Naive thymus-derived CD4-positive, alpha-beta T cell (primary cell): ENCODE results near the gene RFX8. TPM values are rescaled to one million over a fixed set of nuclear protein-coding genes. Genes with fewer than 3 reads are reported as not detected.

ENCODE experiments used
- ATAC-seq: fragments of 150-1000 bp; cut with Tn5 transposase; 2 replicates; pipeline ENCODE4 v1.10.0; 2021; ENCODE audit warnings: mild to moderate bottlenecking, moderate library complexity
- CTCF ChIA-PET: fragments of 350-600 bp; sonication (Branson Sonifier 250); formaldehyde crosslinking; loops from one replicate; lab custom pipeline; 2021; ENCODE audit warnings: antibody characterized with exemption; lab: Charles Lee
- POLR2A ChIA-PET: fragments of 350-600 bp; sonication (Branson Sonifier 250); formaldehyde crosslinking; loops from one replicate; lab custom pipeline; 2021; ENCODE audit warnings: antibody characterized with exemption, inconsistent platforms; lab: Charles Lee
- DNase-seq, 9 donors: peaks; one replicate each; pipeline versions ENCODE4 v3.0.0 to v3.0.0-alpha.2; 2020 to 2022; ENCODE audit warnings: mixed read lengths in 1 of 9
- H3K27ac ChIP-seq: one replicate; pipeline ENCODE4 v1.7.0; 2013; ENCODE audit warnings: mild to moderate bottlenecking, low read depth, low read length, moderate library complexity
- H3K27me3 ChIP-seq, 2 donors: one replicate each; pipeline ENCODE4 v1.7.0; 2013; ENCODE audit warnings: low read length in 2 of 2, mild to moderate bottlenecking in 2 of 2, moderate library complexity in 2 of 2; ENCODE audit not compliant: control insufficient read depth in 2 of 2, insufficient read depth in 2 of 2
- H3K36me3 ChIP-seq, 3 experiments: 1 replicate in 2 of 3; 2 replicates in 1 of 3; pipeline ENCODE4 v1.7.0; 2013; ENCODE audit warnings: low read length in 3 of 3, mild to moderate bottlenecking in 3 of 3, moderate library complexity in 1 of 3; ENCODE audit not compliant: insufficient read depth in 3 of 3, control insufficient read depth in 2 of 3
- H3K4me1 ChIP-seq, 2 donors: one replicate each; pipeline ENCODE4 v1.7.0; 2013; ENCODE audit warnings: low read length in 2 of 2, mild to moderate bottlenecking in 2 of 2, moderate library complexity in 1 of 2; ENCODE audit not compliant: control insufficient read depth in 2 of 2, insufficient read depth in 2 of 2
- H3K4me3 ChIP-seq: 2 replicates; pipeline ENCODE4 v1.7.0; 2013; ENCODE audit warnings: mild to moderate bottlenecking, low read length
- H3K9me3 ChIP-seq, 3 experiments: 1 replicate in 2 of 3; 2 replicates in 1 of 3; pipeline ENCODE4 v1.7.0; 2013; ENCODE audit warnings: low read length in 3 of 3; ENCODE audit not compliant: control insufficient read depth in 2 of 3
- H3K27ac Mint-ChIP-seq, 9 donors: one replicate each; pipeline ENCODE4 v1.8.0; 2020 to 2022; ENCODE audit warnings: mixed read lengths in 9 of 9, mild to moderate bottlenecking in 8 of 9, moderate library complexity in 5 of 9, inconsistent platforms in 2 of 9
- H3K27me3 Mint-ChIP-seq, 5 donors: one replicate each; pipeline ENCODE4 v1.8.0; 2021 to 2022; ENCODE audit warnings: mixed read lengths in 5 of 5, mild to moderate bottlenecking in 1 of 5
- H3K36me3 Mint-ChIP-seq, 5 donors: one replicate each; pipeline ENCODE4 v1.8.0; 2020 to 2022; ENCODE audit warnings: mixed read lengths in 5 of 5, mild to moderate bottlenecking in 3 of 5, inconsistent platforms in 1 of 5
- H3K4me1 Mint-ChIP-seq, 7 donors: one replicate each; pipeline ENCODE4 v1.8.0; 2020 to 2022; ENCODE audit warnings: mixed read lengths in 7 of 7, mild to moderate bottlenecking in 3 of 7, inconsistent platforms in 1 of 7
- H3K4me3 Mint-ChIP-seq, 10 donors: one replicate each; pipeline ENCODE4 v1.8.0; 2020 to 2022; ENCODE audit warnings: mild to moderate bottlenecking in 10 of 10, mixed read lengths in 10 of 10, moderate library complexity in 6 of 10, inconsistent platforms in 2 of 10
- H3K9me3 Mint-ChIP-seq, 11 donors: one replicate each; pipeline ENCODE4 v1.8.0; 2020 to 2022; ENCODE audit warnings: mixed read lengths in 11 of 11, mild to moderate bottlenecking in 4 of 11, inconsistent platforms in 1 of 11, moderate library complexity in 1 of 11
- intact Hi-C, 2 donors: fragments of 100-400 bp; cut with micrococcal nuclease; formaldehyde crosslinking; loops; one replicate each; pipeline ENCODE4 v1.15.1; 2023
- polyA plus RNA-seq, 2 donors: library from polyadenylated mRNA; unstranded; fragments of 300-500 nt; fragmentation: Illumina TruSeq; gene quantifications; one replicate each; pipeline ENCODE4 v1.2.3, GENCODE V29; 2021
- total RNA-seq, 6 experiments: library from RNA in 5 of 6; stranded (reverse) in 5 of 6; gene quantifications; 1 replicate in 5 of 6; 2 replicates in 1 of 6; pipeline ENCODE4 v1.2.3 and lab custom pipeline; 2021 to 2026

Gene RFX8
- total and polyA plus RNA-seq, 7 experiments from 2014 or later = 0.24 to 2.0 (median 0.88) TPM; not detected in 3

GRCh38 chr2:101349893-101350662 lies 124.8 kb downstream of the RFX8 start:
- Histone ChIP-seq H3K27ac (no peak overlapping the region), H3K36me3 (no peaks in the 10 kb centered on the region), H3K27me3 (no peaks in the 10 kb centered on the region), H3K4me3 (no peak overlapping the region), H3K9me3 (no peaks in the 10 kb centered on the region), H3K4me1 (no peaks in the 10 kb centered on the region)
- no peaks in the 10 kb centered on the region for H3K9me3 Mint-ChIP-seq
- CTCF ChIA-PET = interaction anchor here (0.5 to 1.4 kb wide), 6 partner anchors 9 to 481 kb away, joined by 3 to 7 read pairs (median 3); no protein-coding TSS in a partner anchor
- POLR2A ChIA-PET = no interaction called here
- ATAC-seq (peak; percentile 54), DNase-seq (peak in 4 of 9 donors; percentile 7 to 31 (median 16))
- peaks cover 0 to 15% (median 8%) of the 10 kb centered on the region in 7 donors for H3K4me1 Mint-ChIP-seq
- H3K27me3 Mint-ChIP-seq = peaks cover 0 to 19% (median 0%) of the 10 kb centered on the region in 5 donors
- H3K4me3 Mint-ChIP-seq = no peak overlapping the region
- intact Hi-C loops = loop anchor here in 1 of 2 donors (10.0 kb wide), 1 partner anchor 1095 kb away; no protein-coding TSS in a partner anchor
- H3K27ac Mint-ChIP-seq = no peak overlapping the region
- H3K36me3 Mint-ChIP-seq = no peaks in the 10 kb centered on the region

- H3K27me3 Mint-ChIP-seq = peaks cover 0 to 20% (median 0%) of the 10 kb centered on the region in 5 donors
- POLR2A ChIA-PET = interaction anchor here (0.6 kb wide), 2 partner anchors 407 to 901 kb away, joined by 3 read pairs; no protein-coding TSS in a partner anchor
- ATAC-seq (no peak), DNase-seq (no peak)
- H3K27ac Mint-ChIP-seq = no peak overlapping the region
- no peaks in the 10 kb centered on the region for H3K9me3 ChIP-seq
- H3K36me3 ChIP-seq = no peaks in the 10 kb centered on the region
- no peaks in the 10 kb centered on the region for H3K4me1 ChIP-seq
- H3K4me3 Mint-ChIP-seq = no peak overlapping the region
- H3K27me3 ChIP-seq = no peaks in the 10 kb centered on the region
- no peaks in the 10 kb centered on the region for H3K36me3 Mint-ChIP-seq
- peaks cover 0 to 15% (median 8%) of the 10 kb centered on the region in 7 donors for H3K4me1 Mint-ChIP-seq
- H3K27ac ChIP-seq = no peak overlapping the region
- H3K9me3 Mint-ChIP-seq = no peaks in the 10 kb centered on the region
- CTCF ChIA-PET = interaction anchor here (0.6 to 1.4 kb wide), 4 partner anchors 38 to 482 kb away, joined by 3 to 4 read pairs (median 3); partner anchors contain the start of gene CREG2
- intact Hi-C loops = loop anchor here in 1 of 2 donors (10.0 kb wide), 1 partner anchor 1096 kb away; no protein-coding TSS in a partner anchor
- H3K4me3 ChIP-seq = no peak overlapping the region
Measured at GRCh38 chr2:101348883-101349282, 126.0 kb downstream of the RFX8 start.

Other genes starting within 250 kb of the RFX8 start
- gene CNOT11, start 222.2 kb downstream of the RFX8 start, total RNA-seq = 10 to 100 TPM; 49.0 to 65.7 (median 54.3) TPM
- 10 to 100 TPM; 60.4 to 64.0 TPM for gene CNOT11, start 222.2 kb downstream of the RFX8 start, polyA plus RNA-seq
- 100 to 1,000 TPM in 4 of 5 experiments, 10 to 100 TPM in 1; 88.9 to 159 (median 114) TPM for gene RNF149, start 166.4 kb downstream of the RFX8 start, total RNA-seq
- gene RNF149, start 166.4 kb downstream of the RFX8 start, polyA plus RNA-seq = 10 to 100 TPM; 45.2 to 52.6 TPM
- gene CREG2, start 87.6 kb downstream of the RFX8 start, total RNA-seq = under 1 TPM in 1 of 5 experiments, not detected in 4; 0.56 TPM
- not detected for gene CREG2, start 87.6 kb downstream of the RFX8 start, polyA plus RNA-seq
- gene MAP4K4, start 222.6 kb upstream of the RFX8 start, total RNA-seq = 100 to 1,000 TPM; 104 to 138 (median 128) TPM
- gene MAP4K4, start 222.6 kb upstream of the RFX8 start, polyA plus RNA-seq = 10 to 100 TPM; 13.6 to 14.2 TPM